ENCODE results near the gene HSPA13. TPM values are rescaled to one million over a fixed set of nuclear protein-coding genes. Genes with fewer than 3 reads are reported as not detected.

HSPA13 gene
- polyA plus RNA-seq, 1 donor (not counting 4 experiments of a cell fraction or from before 2014, with no cell fraction given), result 16.1 TPM

- H3K27ac ChIP-seq (ENCODE audit: control insufficient read depth, insufficient read depth, low read length), result no peak overlapping the region
- no peak overlapping the region for H3K9ac ChIP-seq (ENCODE audit: control insufficient read depth, extremely low read depth, insufficient read depth, low read length)
- H3K9me1 ChIP-seq (ENCODE audit: control insufficient read depth, extremely low read depth, insufficient read depth, low read length), result no peaks in the 10 kb centered on the region
- TF ChIP-seq, protein P1, sequence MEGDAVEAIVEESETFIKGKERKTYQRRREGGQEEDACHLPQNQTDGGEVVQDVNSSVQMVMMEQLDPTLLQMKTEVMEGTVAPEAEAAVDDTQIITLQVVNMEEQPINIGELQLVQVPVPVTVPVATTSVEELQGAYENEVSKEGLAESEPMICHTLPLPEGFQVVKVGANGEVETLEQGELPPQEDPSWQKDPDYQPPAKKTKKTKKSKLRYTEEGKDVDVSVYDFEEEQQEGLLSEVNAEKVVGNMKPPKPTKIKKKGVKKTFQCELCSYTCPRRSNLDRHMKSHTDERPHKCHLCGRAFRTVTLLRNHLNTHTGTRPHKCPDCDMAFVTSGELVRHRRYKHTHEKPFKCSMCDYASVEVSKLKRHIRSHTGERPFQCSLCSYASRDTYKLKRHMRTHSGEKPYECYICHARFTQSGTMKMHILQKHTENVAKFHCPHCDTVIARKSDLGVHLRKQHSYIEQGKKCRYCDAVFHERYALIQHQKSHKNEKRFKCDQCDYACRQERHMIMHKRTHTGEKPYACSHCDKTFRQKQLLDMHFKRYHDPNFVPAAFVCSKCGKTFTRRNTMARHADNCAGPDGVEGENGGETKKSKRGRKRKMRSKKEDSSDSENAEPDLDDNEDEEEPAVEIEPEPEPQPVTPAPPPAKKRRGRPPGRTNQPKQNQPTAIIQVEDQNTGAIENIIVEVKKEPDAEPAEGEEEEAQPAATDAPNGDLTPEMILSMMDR (optimal IDR thresholded peaks at IDR 0.05 in 1 of 3, IDR thresholded peaks at IDR 0.05 in 1 of 3, conservative IDR thresholded peaks at IDR 0.05 in 1 of 3; ENCODE audit: extremely low read depth in 1 of 3, insufficient read depth in 2 of 3, low read length in 3 of 3), result no peak
- no peak for TF ChIP-seq EZH2 (IDR thresholded peaks at IDR 0.05; ENCODE audit: low read length)
- dilution Hi-C loops (cut with MboI; ENCODE audit: extremely low pct_ligation_motif_present, low sequenced_read_pairs), result no loop called here
- H3K36me3 ChIP-seq (ENCODE audit: control insufficient read depth in 2 of 2, extremely low read depth in 1 of 2, insufficient read depth in 2 of 2, low read length in 2 of 2), result no peaks in the 10 kb centered on the region
- H3K4me1 ChIP-seq (ENCODE audit: control insufficient read depth, extremely low read depth, insufficient read depth, low read length), result no peaks in the 10 kb centered on the region
- FAIRE-seq (no peak), DNase-seq (ENCODE audit: low read depth, low spot score) (no peak)
- H4K20me1 ChIP-seq (ENCODE audit: control insufficient read depth, extremely low read depth, insufficient read depth, low read length), result no peaks in the 10 kb centered on the region
- H3K4me3 ChIP-seq (ENCODE audit: control insufficient read depth in 2 of 3, extremely low read depth in 1 of 3, insufficient read depth in 2 of 3, low read depth in 1 of 3, low read length in 3 of 3), result no peak overlapping the region
- H3K4me2 ChIP-seq (ENCODE audit: control insufficient read depth, extremely low read depth, insufficient read depth, low read depth, low read length), result no peak overlapping the region
- H3K27me3 ChIP-seq (ENCODE audit: control insufficient read depth, extremely low read depth, insufficient read depth, low read length), result no peaks in the 10 kb centered on the region
- no peak overlapping the region for H2AFZ ChIP-seq (ENCODE audit: control insufficient read depth, low read length)
- H3K9me3 ChIP-seq (ENCODE audit: control insufficient read depth, low read depth, low read length), result no peaks in the 10 kb centered on the region
- H3K79me2 ChIP-seq (ENCODE audit: control insufficient read depth, insufficient read depth, low read length), result no peaks in the 10 kb centered on the region
Observed at GRCh38 chr21:14405225-14405624, 22.3 kb upstream of the HSPA13 start.

GRCh38 chr21:14403681-14404318, 20.9 kb upstream of the HSPA13 start:
- H3K9me3 ChIP-seq (ENCODE audit: control insufficient read depth, low read depth, low read length), result no peaks in the 10 kb centered on the region
- H3K36me3 ChIP-seq (ENCODE audit: control insufficient read depth in 2 of 2, extremely low read depth in 1 of 2, insufficient read depth in 2 of 2, low read length in 2 of 2), result no peaks in the 10 kb centered on the region
- no peaks in the 10 kb centered on the region for H3K9me1 ChIP-seq (ENCODE audit: control insufficient read depth, extremely low read depth, insufficient read depth, low read length)
- no peak overlapping the region for H3K4me2 ChIP-seq (ENCODE audit: control insufficient read depth, extremely low read depth, insufficient read depth, low read depth, low read length)
- no peak overlapping the region for H3K4me3 ChIP-seq (ENCODE audit: control insufficient read depth in 2 of 3, extremely low read depth in 1 of 3, insufficient read depth in 2 of 3, low read depth in 1 of 3, low read length in 3 of 3)
- DNase-seq (ENCODE audit: low read depth, low spot score), result no peak
- FAIRE-seq, result no peak
- no peak overlapping the region for H3K9ac ChIP-seq (ENCODE audit: control insufficient read depth, extremely low read depth, insufficient read depth, low read length)
- TF ChIP-seq, protein P1 (optimal IDR thresholded peaks at IDR 0.05 in 1 of 3, IDR thresholded peaks at IDR 0.05 in 1 of 3, conservative IDR thresholded peaks at IDR 0.05 in 1 of 3; ENCODE audit: extremely low read depth in 1 of 3, insufficient read depth in 2 of 3, low read length in 3 of 3), result peak in 2 of 3 experiments; percentile 36 to 45
- TF ChIP-seq EZH2 (IDR thresholded peaks at IDR 0.05; ENCODE audit: low read length), result no peak
- no peaks in the 10 kb centered on the region for H3K79me2 ChIP-seq (ENCODE audit: control insufficient read depth, insufficient read depth, low read length)
- no peaks in the 10 kb centered on the region for H3K4me1 ChIP-seq (ENCODE audit: control insufficient read depth, extremely low read depth, insufficient read depth, low read length)
- dilution Hi-C loops (cut with MboI; ENCODE audit: extremely low pct_ligation_motif_present, low sequenced_read_pairs), result no loop called here
- H3K27me3 ChIP-seq (ENCODE audit: control insufficient read depth, extremely low read depth, insufficient read depth, low read length), result no peaks in the 10 kb centered on the region
- no peak overlapping the region for H2AFZ ChIP-seq (ENCODE audit: control insufficient read depth, low read length)
- H4K20me1 ChIP-seq (ENCODE audit: control insufficient read depth, extremely low read depth, insufficient read depth, low read length), result no peaks in the 10 kb centered on the region
- H3K27ac ChIP-seq (ENCODE audit: control insufficient read depth, insufficient read depth, low read length), result no peak overlapping the region

Data from keratinocyte (primary cell).